ENCODE measurements around the gene RAB28. TPM values are rescaled to one million over a fixed set of nuclear protein-coding genes. Genes with fewer than 3 reads are reported as not detected.

RAB28 gene
- total and polyA plus RNA-seq, 2 experiments from 2014 or later, result 15.3 to 23.9 TPM

DNA sequence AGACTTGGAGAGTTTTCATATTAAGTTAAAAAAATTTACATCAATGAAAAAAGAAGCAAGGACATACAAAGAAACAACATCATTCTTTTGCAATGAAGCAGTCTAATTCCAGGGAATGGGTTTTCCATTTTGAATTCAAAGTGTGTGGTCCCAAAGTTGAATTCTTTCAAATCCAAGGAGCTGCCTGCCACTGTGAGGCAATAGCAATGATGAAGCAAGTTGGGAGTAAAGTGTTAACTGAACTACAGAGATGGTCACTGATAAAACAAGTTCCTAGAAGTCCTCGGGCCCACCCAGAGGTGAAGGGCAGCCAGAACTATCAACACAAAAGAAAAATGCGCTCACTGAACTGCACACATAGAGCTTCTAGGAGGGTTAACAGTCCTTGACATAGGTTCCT is 115.9 kb downstream of the RAB28 start:
- DNase-seq (ENCODE audit: low spot score) (no peak), ATAC-seq (no peak)
- H3K4me1 Mint-ChIP-seq, result no peaks in the 10 kb centered on the region
- H3K9me2 ChIP-seq (ENCODE audit: insufficient read depth), result no peaks in the 10 kb centered on the region
- no peak overlapping the region; the same call in 1 of the 2 replicates for H3K27ac Mint-ChIP-seq
- H3K9me3 Mint-ChIP-seq, result no peaks in the 10 kb centered on the region
- no peaks in the 10 kb centered on the region for H3K4me1 ChIP-seq (ENCODE audit: insufficient read depth)
- H3K27me3 ChIP-seq (ENCODE audit: insufficient read depth), result no peaks in the 10 kb centered on the region
- H3K36me3 ChIP-seq (ENCODE audit: insufficient read depth), result no peaks in the 10 kb centered on the region
- no peak overlapping the region for H3K4me3 Mint-ChIP-seq
- H3K27ac ChIP-seq (ENCODE audit: low read depth), result no peak overlapping the region
- H3F3A ChIP-seq (replicated peaks; ENCODE audit: low read depth), result no peaks in the 10 kb centered on the region
- peaks cover 2% of the 10 kb centered on the region for H3K27me3 Mint-ChIP-seq (ENCODE audit: insufficient read depth, low read depth, poor library complexity)
- H3K36me3 Mint-ChIP-seq (ENCODE audit: low read depth), result no peaks in the 10 kb centered on the region
- H3K4me2 ChIP-seq, result no peak overlapping the region
- TF ChIP-seq, protein P1, sequence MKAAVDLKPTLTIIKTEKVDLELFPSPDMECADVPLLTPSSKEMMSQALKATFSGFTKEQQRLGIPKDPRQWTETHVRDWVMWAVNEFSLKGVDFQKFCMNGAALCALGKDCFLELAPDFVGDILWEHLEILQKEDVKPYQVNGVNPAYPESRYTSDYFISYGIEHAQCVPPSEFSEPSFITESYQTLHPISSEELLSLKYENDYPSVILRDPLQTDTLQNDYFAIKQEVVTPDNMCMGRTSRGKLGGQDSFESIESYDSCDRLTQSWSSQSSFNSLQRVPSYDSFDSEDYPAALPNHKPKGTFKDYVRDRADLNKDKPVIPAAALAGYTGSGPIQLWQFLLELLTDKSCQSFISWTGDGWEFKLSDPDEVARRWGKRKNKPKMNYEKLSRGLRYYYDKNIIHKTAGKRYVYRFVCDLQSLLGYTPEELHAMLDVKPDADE (IDR thresholded peaks at IDR 0.05), result no peak
- no peak for TF ChIP-seq ZNF331 (CRISPR knock-in tag; IDR thresholded peaks at IDR 0.05; ENCODE audit: low read depth)
- no peak for TF ChIP-seq EZH2 (IDR thresholded peaks at IDR 0.05; ENCODE audit: low read depth, unreplicated experiment)
- TF ChIP-seq CTCF (conservative IDR thresholded peaks at IDR 0.05; ENCODE audit: low read depth in 2 of 2), result no peak
- TF ChIP-seq POLR2AphosphoS5 (IDR thresholded peaks at IDR 0.05; ENCODE audit: low read depth), result no peak
- H2AFZ ChIP-seq, result no peak overlapping the region
- no peaks in the 10 kb centered on the region for H3K79me2 ChIP-seq (replicated peaks; ENCODE audit: insufficient read depth)
- H4K20me1 ChIP-seq (replicated peaks; ENCODE audit: insufficient read depth), result no peaks in the 10 kb centered on the region
- no peak overlapping the region for H3K4me3 ChIP-seq

DNA sequence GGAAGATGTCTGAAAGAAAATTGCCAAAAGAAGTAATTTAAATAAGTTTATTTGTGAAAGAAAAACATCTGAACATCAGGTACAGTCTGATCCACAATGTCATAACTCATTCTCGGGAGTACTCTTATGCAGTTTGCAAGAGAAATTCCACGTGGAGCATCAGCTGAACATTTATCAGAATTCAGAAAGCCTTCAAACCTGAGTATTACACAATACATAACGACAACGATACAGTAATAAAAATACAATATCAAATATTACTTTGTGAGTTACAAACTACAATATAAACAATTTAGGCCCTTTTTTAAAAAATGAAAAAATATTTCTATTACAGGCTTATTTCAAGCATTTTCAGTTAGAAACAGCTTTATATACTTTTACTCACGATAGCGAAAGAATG is 116.4 kb downstream of the RAB28 start:
- Mint-ChIP-seq H3K4me1 (no peaks in the 10 kb centered on the region), H3K27me3 (ENCODE audit: insufficient read depth, low read depth, poor library complexity) (peaks cover 2% of the 10 kb centered on the region), H3K27ac (no peak overlapping the region), H3K4me3 (no peak overlapping the region), H3K36me3 (ENCODE audit: low read depth) (no peaks in the 10 kb centered on the region), H3K9me3 (no peaks in the 10 kb centered on the region)
- H2AFZ ChIP-seq, result no peak overlapping the region
- no peaks in the 10 kb centered on the region for H3K9me2 ChIP-seq (ENCODE audit: insufficient read depth)
- DNase-seq (ENCODE audit: low spot score) (no peak), ATAC-seq (no peak)
- H3K4me2 ChIP-seq, result no peak overlapping the region
- H3K36me3 ChIP-seq (ENCODE audit: insufficient read depth), result no peaks in the 10 kb centered on the region
- no peaks in the 10 kb centered on the region for H3K79me2 ChIP-seq (replicated peaks; ENCODE audit: insufficient read depth)
- no peaks in the 10 kb centered on the region for H3F3A ChIP-seq (replicated peaks; ENCODE audit: low read depth)
- H4K20me1 ChIP-seq (replicated peaks; ENCODE audit: insufficient read depth), result no peaks in the 10 kb centered on the region
- no peak overlapping the region for H3K4me3 ChIP-seq
- H3K27ac ChIP-seq (ENCODE audit: low read depth), result no peak overlapping the region
- H3K27me3 ChIP-seq (ENCODE audit: insufficient read depth), result no peaks in the 10 kb centered on the region
- H3K4me1 ChIP-seq (ENCODE audit: insufficient read depth), result no peaks in the 10 kb centered on the region
- TF ChIP-seq JUNB (IDR thresholded peaks at IDR 0.05; ENCODE audit: unreplicated experiment), result no peak
- no peak for TF ChIP-seq ZNF114 (CRISPR knock-in tag; IDR thresholded peaks at IDR 0.05)
- no peak for TF ChIP-seq POLR2AphosphoS5 (IDR thresholded peaks at IDR 0.05; ENCODE audit: low read depth)
- TF ChIP-seq, protein P2, sequence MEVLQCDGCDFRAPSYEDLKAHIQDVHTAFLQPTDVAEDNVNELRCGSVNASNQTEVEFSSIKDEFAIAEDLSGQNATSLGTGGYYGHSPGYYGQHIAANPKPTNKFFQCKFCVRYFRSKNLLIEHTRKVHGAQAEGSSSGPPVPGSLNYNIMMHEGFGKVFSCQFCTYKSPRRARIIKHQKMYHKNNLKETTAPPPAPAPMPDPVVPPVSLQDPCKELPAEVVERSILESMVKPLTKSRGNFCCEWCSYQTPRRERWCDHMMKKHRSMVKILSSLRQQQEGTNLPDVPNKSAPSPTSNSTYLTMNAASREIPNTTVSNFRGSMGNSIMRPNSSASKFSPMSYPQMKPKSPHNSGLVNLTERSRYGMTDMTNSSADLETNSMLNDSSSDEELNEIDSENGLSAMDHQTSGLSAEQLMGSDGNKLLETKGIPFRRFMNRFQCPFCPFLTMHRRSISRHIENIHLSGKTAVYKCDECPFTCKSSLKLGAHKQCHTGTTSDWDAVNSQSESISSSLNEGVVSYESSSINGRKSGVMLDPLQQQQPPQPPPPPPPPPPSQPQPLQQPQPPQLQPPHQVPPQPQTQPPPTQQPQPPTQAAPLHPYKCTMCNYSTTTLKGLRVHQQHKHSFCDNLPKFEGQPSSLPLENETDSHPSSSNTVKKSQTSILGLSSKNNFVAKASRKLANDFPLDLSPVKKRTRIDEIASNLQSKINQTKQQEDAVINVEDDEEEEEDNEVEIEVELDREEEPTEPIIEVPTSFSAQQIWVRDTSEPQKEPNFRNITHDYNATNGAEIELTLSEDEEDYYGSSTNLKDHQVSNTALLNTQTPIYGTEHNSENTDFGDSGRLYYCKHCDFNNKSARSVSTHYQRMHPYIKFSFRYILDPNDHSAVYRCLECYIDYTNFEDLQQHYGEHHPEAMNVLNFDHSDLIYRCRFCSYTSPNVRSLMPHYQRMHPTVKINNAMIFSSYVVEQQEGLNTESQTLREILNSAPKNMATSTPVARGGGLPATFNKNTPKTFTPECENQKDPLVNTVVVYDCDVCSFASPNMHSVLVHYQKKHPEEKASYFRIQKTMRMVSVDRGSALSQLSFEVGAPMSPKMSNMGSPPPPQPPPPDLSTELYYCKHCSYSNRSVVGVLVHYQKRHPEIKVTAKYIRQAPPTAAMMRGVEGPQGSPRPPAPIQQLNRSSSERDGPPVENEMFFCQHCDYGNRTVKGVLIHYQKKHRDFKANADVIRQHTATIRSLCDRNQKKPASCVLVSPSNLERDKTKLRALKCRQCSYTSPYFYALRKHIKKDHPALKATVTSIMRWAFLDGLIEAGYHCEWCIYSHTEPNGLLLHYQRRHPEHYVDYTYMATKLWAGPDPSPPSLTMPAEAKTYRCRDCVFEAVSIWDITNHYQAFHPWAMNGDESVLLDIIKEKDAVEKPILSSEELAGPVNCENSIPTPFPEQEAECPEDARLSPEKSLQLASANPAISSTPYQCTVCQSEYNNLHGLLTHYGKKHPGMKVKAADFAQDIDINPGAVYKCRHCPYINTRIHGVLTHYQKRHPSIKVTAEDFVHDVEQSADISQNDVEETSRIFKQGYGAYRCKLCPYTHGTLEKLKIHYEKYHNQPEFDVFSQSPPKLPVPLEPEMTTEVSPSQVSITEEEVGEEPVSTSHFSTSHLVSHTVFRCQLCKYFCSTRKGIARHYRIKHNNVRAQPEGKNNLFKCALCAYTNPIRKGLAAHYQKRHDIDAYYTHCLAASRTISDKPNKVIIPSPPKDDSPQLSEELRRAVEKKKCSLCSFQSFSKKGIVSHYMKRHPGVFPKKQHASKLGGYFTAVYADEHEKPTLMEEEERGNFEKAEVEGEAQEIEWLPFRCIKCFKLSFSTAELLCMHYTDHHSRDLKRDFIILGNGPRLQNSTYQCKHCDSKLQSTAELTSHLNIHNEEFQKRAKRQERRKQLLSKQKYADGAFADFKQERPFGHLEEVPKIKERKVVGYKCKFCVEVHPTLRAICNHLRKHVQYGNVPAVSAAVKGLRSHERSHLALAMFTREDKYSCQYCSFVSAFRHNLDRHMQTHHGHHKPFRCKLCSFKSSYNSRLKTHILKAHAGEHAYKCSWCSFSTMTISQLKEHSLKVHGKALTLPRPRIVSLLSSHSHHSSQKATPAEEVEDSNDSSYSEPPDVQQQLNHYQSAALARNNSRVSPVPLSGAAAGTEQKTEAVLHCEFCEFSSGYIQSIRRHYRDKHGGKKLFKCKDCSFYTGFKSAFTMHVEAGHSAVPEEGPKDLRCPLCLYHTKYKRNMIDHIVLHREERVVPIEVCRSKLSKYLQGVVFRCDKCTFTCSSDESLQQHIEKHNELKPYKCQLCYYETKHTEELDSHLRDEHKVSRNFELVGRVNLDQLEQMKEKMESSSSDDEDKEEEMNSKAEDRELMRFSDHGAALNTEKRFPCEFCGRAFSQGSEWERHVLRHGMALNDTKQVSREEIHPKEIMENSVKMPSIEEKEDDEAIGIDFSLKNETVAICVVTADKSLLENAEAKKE (CRISPR knock-in tag; IDR thresholded peaks at IDR 0.05), result no peak
- no peak for TF ChIP-seq NANOG (IDR thresholded peaks at IDR 0.05; ENCODE audit: borderline replicate concordance)
- TF ChIP-seq, protein P1 (IDR thresholded peaks at IDR 0.05), result no peak
- no peak for TF ChIP-seq STAT1 (IDR thresholded peaks at IDR 0.05; ENCODE audit: unreplicated experiment)
- TF ChIP-seq EZH2phosphoT487 (IDR thresholded peaks at IDR 0.05; ENCODE audit: unreplicated experiment), result no peak
- no peak for TF ChIP-seq EZH2 (IDR thresholded peaks at IDR 0.05; ENCODE audit: low read depth, unreplicated experiment)
- no peak for TF ChIP-seq CREB1 (CRISPR knock-in tag; IDR thresholded peaks at IDR 0.05; ENCODE audit: low read depth)
